ENCODE results near the gene SGMS2.

SGMS2 gene

GRCh38 chr4:107818301-107818910 is 6.3 kb upstream of the SGMS2 start:
- no peaks in the 10 kb centered on the region for H3K9me3 ChIP-seq
- H3K4me1 ChIP-seq (ENCODE audit: control insufficient read depth in 1 of 2, insufficient read depth in 1 of 2, low read depth in 1 of 2, low read length in 1 of 2), result peaks cover 16 to 20% of the 10 kb centered on the region in 2 experiments
- H3K36me3 ChIP-seq, result no peaks in the 10 kb centered on the region
- H3K27me3 ChIP-seq, result no peaks in the 10 kb centered on the region
- peak overlapping the region; percentile 10 to 17 for H3K4me3 ChIP-seq (ENCODE audit: low read depth in 1 of 2, low read length in 1 of 2)
- no peak for TF ChIP-seq CTCF (IDR thresholded peaks at IDR 0.05)
- peak overlapping the region; percentile 75 for H3K27ac ChIP-seq

- Histone ChIP-seq H3K27ac (peak overlapping the region; percentile 89), H3K9me3 (no peaks in the 10 kb centered on the region), H3K27me3 (no peaks in the 10 kb centered on the region), H3K4me1 (ENCODE audit: control insufficient read depth in 1 of 2, insufficient read depth in 1 of 2, low read depth in 1 of 2, low read length in 1 of 2) (peaks cover 37 to 48% of the 10 kb centered on the region in 2 experiments), H3K36me3 (no peaks in the 10 kb centered on the region), H3K4me3 (ENCODE audit: low read depth in 1 of 2, low read length in 1 of 2) (peak overlapping the region; percentile 78 to 79)
- no peak for TF ChIP-seq CTCF (IDR thresholded peaks at IDR 0.05)
Measured at GRCh38 chr4:107823870-107824349, 822 bp upstream of the SGMS2 start.

- Histone ChIP-seq H3K9me3 (no peaks in the 10 kb centered on the region), H3K4me3 (ENCODE audit: low read depth in 1 of 2, low read length in 1 of 2) (peak overlapping the region; percentile 78 to 79), H3K27ac (peak overlapping the region; percentile 89)
Measured at GRCh38 chr4:107825072-107825824, 516 bp downstream of the SGMS2 start.

GRCh38 chr4:107826421-107826980 is 1.8 kb downstream of the SGMS2 start:
- TF ChIP-seq CTCF (IDR thresholded peaks at IDR 0.05), result no peak
- H3K9me3 ChIP-seq, result no peaks in the 10 kb centered on the region
- peak overlapping the region; percentile 89 for H3K27ac ChIP-seq
- peaks cover 37 to 58% of the 10 kb centered on the region in 2 experiments for H3K4me1 ChIP-seq (ENCODE audit: control insufficient read depth in 1 of 2, insufficient read depth in 1 of 2, low read depth in 1 of 2, low read length in 1 of 2)
- H3K4me3 ChIP-seq (ENCODE audit: low read depth in 1 of 2, low read length in 1 of 2), result no peak overlapping the region
- H3K36me3 ChIP-seq, result no peaks in the 10 kb centered on the region
- no peaks in the 10 kb centered on the region for H3K27me3 ChIP-seq

More at GRCh38 chr4:107825072-107825824, 516 bp downstream of the SGMS2 start:
- Histone ChIP-seq H3K36me3 (no peaks in the 10 kb centered on the region), H3K27me3 (no peaks in the 10 kb centered on the region), H3K4me1 (ENCODE audit: control insufficient read depth in 1 of 2, insufficient read depth in 1 of 2, low read depth in 1 of 2, low read length in 1 of 2) (peaks cover 37 to 51% of the 10 kb centered on the region in 2 experiments)
- no peak for TF ChIP-seq CTCF (IDR thresholded peaks at IDR 0.05)

GRCh38 chr4:107828315-107829090 is 3.8 kb downstream of the SGMS2 start:
- Histone ChIP-seq H3K4me3 (ENCODE audit: low read depth in 1 of 2, low read length in 1 of 2) (no peak overlapping the region), H3K27ac (peak overlapping the region; percentile 50)

More at GRCh38 chr4:107828315-107829090, 3.8 kb downstream of the SGMS2 start:
- H3K9me3 ChIP-seq, result no peaks in the 10 kb centered on the region
- no peaks in the 10 kb centered on the region for H3K36me3 ChIP-seq
- H3K4me1 ChIP-seq (ENCODE audit: control insufficient read depth in 1 of 2, insufficient read depth in 1 of 2, low read depth in 1 of 2, low read length in 1 of 2), result peaks cover 35 to 58% of the 10 kb centered on the region in 2 experiments
- H3K27me3 ChIP-seq, result no peaks in the 10 kb centered on the region
- TF ChIP-seq CTCF (IDR thresholded peaks at IDR 0.05), result no peak
